Measurements from ENCODE around the gene WAPL. TPM values are rescaled to one million over a fixed set of nuclear protein-coding genes. Genes with fewer than 3 reads are reported as not detected.

WAPL gene
- total RNA-seq, 1 experiment from 2014 or later, result 26.8 TPM

DNA sequence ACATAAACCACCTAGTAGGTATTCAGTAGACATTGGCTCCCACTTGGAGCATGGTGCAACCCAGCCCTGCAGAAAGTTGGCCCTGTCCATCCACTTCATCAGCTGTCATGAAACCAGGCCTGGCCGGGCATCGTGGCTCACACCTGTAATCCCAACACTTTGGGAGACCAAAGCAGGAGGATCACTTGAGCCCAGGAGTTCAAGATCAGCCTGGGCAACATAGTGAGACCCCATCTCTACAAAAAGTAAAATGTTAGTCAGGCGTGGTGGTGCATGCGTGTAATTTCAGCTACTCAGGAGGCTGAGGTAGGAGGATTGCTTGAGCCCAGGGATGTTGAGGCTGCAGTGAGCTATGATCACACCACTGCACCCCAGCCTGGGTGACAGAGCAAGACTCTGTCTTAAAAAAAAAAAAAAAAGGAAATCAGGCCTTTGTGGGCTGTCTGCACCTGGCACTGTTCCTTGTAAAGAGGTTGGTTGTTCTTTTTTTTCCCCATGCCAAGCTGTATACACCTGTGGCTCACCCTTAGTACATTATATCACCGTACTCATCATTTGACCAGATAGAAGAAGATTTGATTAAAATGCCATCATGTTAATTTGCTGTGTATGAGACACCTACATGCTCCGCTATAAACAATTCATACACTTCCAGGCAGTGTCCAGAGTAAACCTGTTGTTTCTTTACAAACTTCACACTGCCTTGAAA, 109.6 kb downstream of the WAPL start:
- no peak for DNase-seq (ENCODE audit: low read depth)

GRCh38 chr10:86411281-86411841, 110.2 kb downstream of the WAPL start:
- DNase-seq (ENCODE audit: low read depth), result no peak

DNA sequence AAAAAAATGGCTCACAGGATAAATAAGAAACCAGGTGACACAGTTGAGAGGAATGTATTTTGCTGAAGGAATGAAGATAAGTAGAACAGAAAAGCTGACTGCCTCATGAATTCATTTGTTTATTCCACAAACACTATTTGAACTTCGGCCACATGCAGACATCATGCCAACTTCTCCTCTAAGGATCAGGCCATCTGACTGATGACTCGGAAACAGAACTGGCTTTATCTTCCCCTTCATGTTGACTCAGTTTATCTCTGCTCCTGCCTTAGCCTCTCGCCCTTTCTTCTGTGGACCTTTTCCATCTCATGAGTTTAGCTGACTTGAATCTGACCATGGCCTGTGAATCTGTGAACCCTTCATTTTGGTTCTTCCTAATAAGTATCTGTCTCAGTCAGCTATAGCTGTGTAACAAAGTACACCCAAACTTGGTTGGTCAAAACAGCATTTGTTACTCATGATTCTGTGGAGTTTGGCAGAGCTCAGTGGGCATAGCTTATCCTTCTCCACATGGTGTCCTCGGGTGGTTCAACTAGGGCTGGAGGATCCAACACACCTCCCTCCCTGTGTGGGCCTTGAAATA, 111.0 kb downstream of the WAPL start:
- DNase-seq (ENCODE audit: low read depth), result no peak

DNA sequence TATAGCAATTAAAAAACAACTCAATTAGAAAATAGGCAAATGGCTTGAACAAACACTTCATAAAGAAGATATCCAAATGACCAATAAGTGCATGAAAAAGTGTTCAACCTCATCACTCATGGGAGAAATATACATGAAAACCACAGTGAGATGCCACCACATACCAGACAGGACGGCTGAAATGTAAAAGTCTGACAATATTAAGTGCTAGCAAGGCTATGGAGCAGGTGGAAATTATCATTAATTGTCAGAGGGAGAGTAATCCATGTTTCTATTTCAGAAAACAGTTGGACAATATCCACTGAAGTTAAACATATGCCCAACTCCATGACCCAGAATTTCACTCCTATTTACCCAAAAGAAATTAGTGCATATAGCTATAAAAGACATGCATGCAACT, 112.4 kb downstream of the WAPL start:
- DNase-seq (ENCODE audit: low read depth), result no peak

GRCh38 chr10:86403183-86403797, 118.3 kb downstream of the WAPL start:
- no peak for DNase-seq (ENCODE audit: low read depth)

GRCh38 chr10:86402283-86402941, 119.2 kb downstream of the WAPL start:
- no peak for DNase-seq (ENCODE audit: low read depth)

DNA sequence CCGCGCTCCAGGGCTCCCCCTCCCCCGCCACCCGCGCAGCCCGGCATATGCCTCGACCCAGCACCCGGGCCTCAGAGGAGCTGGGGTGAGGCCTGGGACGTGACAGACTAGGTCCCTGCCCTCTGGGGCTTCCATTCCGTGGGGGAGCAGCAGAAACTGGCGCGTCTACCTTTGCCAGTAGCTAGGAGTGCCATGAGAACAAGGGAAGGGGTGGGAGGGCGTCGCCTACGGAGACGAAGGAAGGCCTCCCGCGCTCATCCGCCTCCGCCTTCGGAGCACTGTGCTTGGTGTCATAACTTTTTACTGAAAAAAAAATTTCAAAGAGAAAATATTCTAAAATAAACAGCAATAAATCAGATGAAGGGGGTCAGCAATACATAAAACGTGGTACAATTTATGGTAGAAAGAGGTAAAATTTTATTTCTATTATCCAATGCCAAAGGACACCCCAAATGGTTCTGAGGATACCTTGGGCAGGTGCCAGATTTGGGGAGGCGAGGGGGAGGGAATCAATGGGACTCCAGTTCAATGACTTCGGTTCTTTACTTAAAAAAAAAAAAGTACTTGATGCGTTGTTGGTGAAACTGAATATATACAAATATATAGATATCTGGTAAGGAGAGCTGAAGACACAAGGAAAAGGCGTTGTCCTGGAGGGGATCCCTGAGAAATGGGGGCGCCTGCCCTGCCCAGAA, 119.9 kb downstream of the WAPL start:
- no peak for DNase-seq (ENCODE audit: low read depth)

- DNase-seq (ENCODE audit: low read depth), result peak; percentile 40
Observed at GRCh38 chr10:86400705-86401587, 120.6 kb downstream of the WAPL start.

- DNase-seq (ENCODE audit: low read depth), result peak; percentile 91
Observed at GRCh38 chr10:86399879-86400704, 121.5 kb downstream of the WAPL start.

- no peak for DNase-seq (ENCODE audit: low read depth)
Observed at GRCh38 chr10:86399514-86399878, 122.1 kb downstream of the WAPL start.

DNA sequence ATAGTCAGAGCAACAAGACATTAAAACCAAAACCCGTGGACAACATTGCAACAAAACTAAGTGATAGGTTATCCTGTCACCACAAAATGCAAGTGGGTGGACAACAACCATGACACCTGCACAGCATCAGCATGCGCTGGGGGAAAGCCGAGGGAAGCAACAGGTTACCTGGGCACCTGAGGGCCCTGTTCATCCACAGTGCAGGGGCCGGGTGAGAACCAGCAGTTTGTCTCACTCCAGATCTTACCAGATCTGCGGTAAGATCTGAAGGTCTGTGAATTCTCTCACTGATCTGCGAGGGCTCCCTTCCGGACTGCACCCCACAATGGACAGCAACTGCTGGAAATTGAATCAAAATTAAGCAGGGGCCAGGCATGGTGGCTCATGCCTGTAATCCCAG, 124.5 kb downstream of the WAPL start:
- no peak for DNase-seq (ENCODE audit: low read depth)

DNA sequence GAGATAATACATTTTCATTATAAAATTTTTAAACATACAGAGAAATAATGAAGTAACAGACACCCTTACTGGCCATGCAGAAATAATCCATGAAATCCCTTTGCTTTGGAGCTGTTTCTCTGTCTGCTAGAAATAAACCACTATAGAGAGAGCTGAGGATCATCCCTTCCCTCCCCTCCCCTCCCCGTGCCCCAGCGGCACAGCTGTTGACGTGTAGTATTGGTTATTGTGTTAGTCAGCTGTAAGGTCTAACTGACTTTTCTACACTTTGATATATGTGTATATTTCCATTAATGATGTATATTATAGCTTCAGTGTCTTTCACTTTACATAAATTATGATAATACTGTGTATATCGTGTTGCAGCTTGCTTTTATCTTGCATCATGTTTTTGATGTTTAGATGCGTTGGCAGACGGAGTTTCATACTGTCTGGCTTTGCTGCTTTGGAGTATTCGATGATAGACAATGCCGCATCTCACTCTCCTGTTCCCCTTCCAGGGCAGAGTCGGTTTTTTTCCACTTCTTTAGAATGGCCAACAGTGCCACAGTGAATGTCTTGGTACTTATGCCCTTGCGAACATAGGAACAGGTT, 127.6 kb downstream of the WAPL start:
- DNase-seq (ENCODE audit: low read depth), result no peak

DNA sequence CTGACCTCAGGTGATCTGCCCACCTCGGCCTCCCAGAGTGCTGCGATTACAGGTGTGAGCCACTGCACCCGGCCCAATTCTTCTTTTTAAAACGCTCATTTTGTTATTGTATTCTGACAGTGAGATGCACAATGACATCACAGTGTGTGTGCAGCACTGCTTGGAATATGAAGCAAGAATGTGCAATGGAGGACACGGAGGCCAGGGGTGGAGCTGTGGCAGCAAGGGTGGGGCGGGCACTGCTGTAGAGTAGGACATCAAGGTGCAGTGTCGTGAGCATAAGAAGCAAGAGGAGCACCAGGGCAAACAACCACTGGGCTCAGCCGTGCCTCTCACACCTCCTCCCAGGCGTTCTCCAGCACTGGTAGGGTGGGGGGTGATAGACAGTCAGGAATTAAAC, 128.2 kb downstream of the WAPL start:
- no peak for DNase-seq (ENCODE audit: low read depth)

DNA sequence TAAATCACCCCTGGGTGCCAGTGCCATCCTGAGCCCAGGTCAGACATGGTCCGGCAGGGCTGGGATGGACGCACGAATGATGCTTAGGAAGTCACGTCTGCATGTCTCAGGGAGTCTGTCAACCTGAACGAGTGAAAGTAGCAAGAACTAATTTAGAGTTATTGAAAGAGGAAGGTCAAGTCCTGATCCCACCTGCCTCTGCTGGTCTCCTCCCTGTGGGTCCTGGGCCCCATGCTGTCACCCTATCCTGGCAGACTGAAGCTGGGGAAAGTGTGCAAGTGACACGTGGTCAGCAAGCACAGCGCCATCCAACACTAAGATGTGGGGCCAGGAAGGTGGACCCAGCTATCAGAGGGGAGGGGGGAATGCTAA, 128.9 kb downstream of the WAPL start:
- no peak for DNase-seq (ENCODE audit: low read depth)

DNA sequence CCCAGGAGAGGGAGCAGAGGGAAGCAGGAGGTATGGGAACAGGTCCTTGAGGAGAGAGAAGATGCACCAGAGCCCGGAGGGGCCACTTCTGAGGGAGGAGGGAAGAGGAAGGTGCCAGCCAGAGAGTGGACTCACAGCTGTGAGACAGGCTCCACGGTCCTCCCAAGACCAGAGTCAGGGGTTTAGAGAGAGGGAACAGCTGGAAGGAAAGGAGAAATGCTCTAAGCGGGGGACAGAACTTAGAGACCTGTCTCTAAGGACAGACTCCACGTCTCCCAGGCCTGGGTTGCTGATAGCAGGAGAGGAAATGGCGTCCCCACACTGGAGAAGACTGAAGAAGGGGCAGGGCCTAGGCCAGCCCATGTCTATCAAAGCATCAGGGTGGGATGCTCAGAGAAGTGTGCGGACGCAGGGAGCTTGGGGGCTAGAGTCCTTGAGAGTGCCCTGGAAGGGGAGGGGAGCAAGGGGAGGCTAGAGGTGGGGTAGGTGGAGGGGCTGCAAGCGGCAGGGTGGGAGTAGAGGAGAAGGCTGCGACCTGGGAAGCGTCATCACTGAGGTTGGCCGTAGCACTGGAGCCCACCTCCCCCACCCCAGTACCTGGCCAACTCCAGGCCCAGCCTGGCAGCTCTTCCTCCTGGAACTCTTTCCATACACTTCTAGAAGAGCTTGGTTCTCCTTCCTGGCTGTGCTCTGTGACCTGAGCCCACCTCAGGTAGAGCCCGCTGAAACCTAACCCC, 129.4 kb downstream of the WAPL start:
- DNase-seq (ENCODE audit: low read depth), result no peak

GRCh38 chr10:86391236-86391840, 130.3 kb downstream of the WAPL start:
- no peak for DNase-seq (ENCODE audit: low read depth)

GRCh38 chr10:86390337-86391120, 131.1 kb downstream of the WAPL start:
- DNase-seq (ENCODE audit: low read depth), result no peak

All from RPMI7951 (cell line).